IMR-90 (cell line): ENCODE results near the gene MCTP2. TPM values are rescaled to one million over a fixed set of nuclear protein-coding genes. Genes with fewer than 3 reads are reported as not detected.
A peak's percentile ranks its signal among the peaks of the same experiment; 100 is the strongest.

ENCODE experiments used
- ATAC-seq: fragments of 200-7000 bp; cut with Tn5 transposase; 2 replicates; pipeline ENCODE4 v1.9.1; 2020; ENCODE audit warnings: low read depth, mild to moderate bottlenecking, moderate library complexity
- BruUV-seq: library from RNA; stranded (reverse); fragments of 400-500 nt; replicated peaks from 2 replicates; lab custom pipeline; 2021; lab: Mats Ljungman, UMichigan
- CTCF ChIA-PET: fragments of 300-600 bp; formaldehyde crosslinking; extraction: SDS; loops from one replicate; lab custom pipeline; 2021; ENCODE audit warnings: antibody characterized with exemption; lab: Yijun Ruan, JAX
- POLR2A ChIA-PET: fragments of 300-600 bp; sonication (Branson Sonifier 250); formaldehyde crosslinking; loops from one replicate; lab custom pipeline; 2022; ENCODE audit warnings: antibody characterized with exemption; ENCODE audit not compliant: unreplicated experiment; lab: Charles Lee
- DNase-seq: peaks from one replicate; pipeline ENCODE4 v3.0.0; 2013
- H2AFZ ChIP-seq: replicated peaks from 2 replicates; pipeline ENCODE3; 2013; ENCODE audit warnings: low read length, mild to moderate bottlenecking; ENCODE audit not compliant: poor library complexity
- H2AK5ac ChIP-seq: 2 replicates; pipeline ENCODE4 v1.6.1; 2013; ENCODE audit warnings: low read depth, low read length, inconsistent platforms
- H2AK9ac ChIP-seq: replicated peaks from 2 replicates; pipeline ENCODE3; 2013; ENCODE audit warnings: mild to moderate bottlenecking, low read depth, low read length, moderate library complexity; ENCODE audit not compliant: poor library complexity
- H2BK120ac ChIP-seq: 2 replicates; pipeline ENCODE4 v1.6.1; 2013; ENCODE audit warnings: low read depth, low read length, inconsistent platforms
- H2BK15ac ChIP-seq: 3 replicates; pipeline ENCODE4 v1.6.1; 2013; ENCODE audit warnings: low read depth, low read length, inconsistent platforms
- H2BK20ac ChIP-seq: 2 replicates; pipeline ENCODE4 v1.6.1; 2013; ENCODE audit warnings: low read depth, mild to moderate bottlenecking, inconsistent platforms, low read length, moderate library complexity
- H2BK5ac ChIP-seq: 2 replicates; pipeline ENCODE4 v1.6.1; 2013; ENCODE audit warnings: mild to moderate bottlenecking, low read depth, low read length, inconsistent platforms; ENCODE audit not compliant: poor library complexity, severe bottlenecking
- H3K14ac ChIP-seq: replicated peaks from 2 replicates; pipeline ENCODE4 v1.6.1; 2013; ENCODE audit warnings: low read depth, low read length, inconsistent platforms
- H3K18ac ChIP-seq: 2 replicates; pipeline ENCODE4 v1.6.1; 2013; ENCODE audit warnings: low read depth, low read length, control low read depth
- H3K23ac ChIP-seq: 2 replicates; pipeline ENCODE4 v1.6.1; 2013; ENCODE audit warnings: low read depth, low read length, inconsistent platforms
- H3K27ac ChIP-seq: 2 replicates; pipeline ENCODE4 v1.5.1; 2013; ENCODE audit warnings: mild to moderate bottlenecking, control low read depth, low read length; ENCODE audit not compliant: insufficient read depth
- H3K27me3 ChIP-seq: 2 replicates; pipeline ENCODE4 v1.6.1; 2013; ENCODE audit warnings: low read length; ENCODE audit not compliant: control insufficient read depth, insufficient read depth
- H3K36me3 ChIP-seq: 2 replicates; pipeline ENCODE4 v1.6.1; 2013; ENCODE audit warnings: low read length, mixed read lengths; ENCODE audit not compliant: control insufficient read depth, insufficient read depth
- H3K4ac ChIP-seq: 2 replicates; pipeline ENCODE4 v1.6.1; 2013; ENCODE audit warnings: low read depth, low read length, inconsistent platforms
- H3K4me1 ChIP-seq: 2 replicates; pipeline ENCODE4 v1.6.1; 2013; ENCODE audit warnings: low read length, mixed read lengths; ENCODE audit not compliant: control insufficient read depth, insufficient read depth
- H3K4me2 ChIP-seq: 2 replicates; pipeline ENCODE4 v1.6.1; 2013; ENCODE audit warnings: low read depth, mild to moderate bottlenecking, control low read depth, low read length, moderate library complexity
- H3K4me3 ChIP-seq: 2 replicates; pipeline ENCODE4 v1.5.1; 2013; ENCODE audit warnings: low read depth, mild to moderate bottlenecking, control low read depth, low read length, moderate library complexity; ENCODE audit not compliant: insufficient read depth
- H3K56ac ChIP-seq: 2 replicates; pipeline ENCODE4 v1.6.1; 2013; ENCODE audit warnings: low read length, inconsistent platforms; ENCODE audit not compliant: insufficient read depth; ENCODE audit errors: extremely low read depth
- H3K79me1 ChIP-seq, 2 experiments: 2 replicates each; pipeline ENCODE4 v1.6.1; 2013; ENCODE audit warnings: low read length in 2 of 2, inconsistent platforms in 1 of 2, low read depth in 1 of 2
- H3K9ac ChIP-seq: 2 replicates; pipeline ENCODE4 v1.6.1; 2013; ENCODE audit warnings: low read depth, low read length, control low read depth
- H3K9me1 ChIP-seq: 2 replicates; pipeline ENCODE4 v1.6.1; 2013; ENCODE audit warnings: low read length, inconsistent platforms; ENCODE audit not compliant: insufficient read depth
- H3K9me3 ChIP-seq: 2 replicates; pipeline ENCODE4 v1.6.1; 2013; ENCODE audit warnings: low read length; ENCODE audit not compliant: control insufficient read depth, insufficient read depth
- H4K20me1 ChIP-seq: 2 replicates; pipeline ENCODE4 v1.6.1; 2013; ENCODE audit warnings: low read length, inconsistent platforms; ENCODE audit not compliant: insufficient read depth
- H4K5ac ChIP-seq: 2 replicates; pipeline ENCODE4 v1.6.1; 2013; ENCODE audit warnings: mild to moderate bottlenecking, low read depth, low read length, control low read depth
- H4K8ac ChIP-seq, 2 experiments: 2 replicates each; pipeline ENCODE4 v1.6.1; 2013; ENCODE audit warnings: low read depth in 2 of 2, low read length in 2 of 2, control low read depth in 1 of 2, inconsistent platforms in 1 of 2
- H4K91ac ChIP-seq: 2 replicates; pipeline ENCODE4 v1.6.1; 2013; ENCODE audit warnings: low read depth, low read length, inconsistent platforms; ENCODE audit not compliant: insufficient read depth
- BHLHE40 ChIP-seq: fragments of 150-350 bp; IDR thresholded peaks from 2 replicates; pipeline ENCODE4 v1.6.1; 2016; ENCODE audit warnings: mild to moderate bottlenecking, low read depth, low read length
- CEBPB ChIP-seq: IDR thresholded peaks from 2 replicates; pipeline ENCODE4 v1.6.1; 2012; ENCODE audit warnings: low read depth, low read length, improper control_type of control experiment
- CHD1 ChIP-seq: IDR thresholded peaks from 2 replicates; pipeline ENCODE4 v1.6.1; 2012; ENCODE audit warnings: low read depth, low read length, improper control_type of control experiment
- ELK1 ChIP-seq: fragments of 150-350 bp; IDR thresholded peaks from 2 replicates; pipeline ENCODE4 v1.6.1; 2016; ENCODE audit warnings: low read depth, mild to moderate bottlenecking, low read length, moderate library complexity, borderline replicate concordance
- FOS ChIP-seq: fragments of 150-350 bp; IDR thresholded peaks from 2 replicates; pipeline ENCODE4 v1.6.1; 2016; ENCODE audit warnings: low read depth, low read length
- MAFK ChIP-seq: IDR thresholded peaks from 2 replicates; pipeline ENCODE4 v1.6.1; 2012; ENCODE audit warnings: low read depth, low read length, improper control_type of control experiment
- MAZ ChIP-seq: IDR thresholded peaks from 2 replicates; pipeline ENCODE4 v1.6.1; 2012; ENCODE audit warnings: low read depth, mild to moderate bottlenecking, low read length, improper control_type of control experiment, moderate library complexity, borderline replicate concordance
- MXI1 ChIP-seq: IDR thresholded peaks from 2 replicates; pipeline ENCODE4 v1.6.1; 2012; ENCODE audit warnings: low read depth, mild to moderate bottlenecking, low read length, moderate library complexity, borderline replicate concordance
- NFE2L2 ChIP-seq: fragments of 150-350 bp; IDR thresholded peaks from 2 replicates; pipeline ENCODE4 v1.6.1; 2016; ENCODE audit warnings: low read depth, mild to moderate bottlenecking, low read length
- POLR2A ChIP-seq: IDR thresholded peaks from 2 replicates; pipeline ENCODE4 v1.6.1; 2012; ENCODE audit warnings: mild to moderate bottlenecking, low read depth, low read length
- RAD21 ChIP-seq: IDR thresholded peaks from 2 replicates; pipeline ENCODE4 v1.6.1; 2012; ENCODE audit warnings: low read length, improper control_type of control experiment
- RCOR1 ChIP-seq: IDR thresholded peaks from 2 replicates; pipeline ENCODE4 v1.6.1; 2012; ENCODE audit warnings: mild to moderate bottlenecking, low read length, improper control_type of control experiment; ENCODE audit not compliant: insufficient replicate concordance
- RFX5 ChIP-seq: IDR thresholded peaks from 2 replicates; pipeline ENCODE4 v1.8.0; 2012; ENCODE audit warnings: low read depth, mild to moderate bottlenecking, low read length, moderate library complexity
- SMC3 ChIP-seq: fragments of 150-350 bp; IDR thresholded peaks from 2 replicates; pipeline ENCODE4 v1.6.1; 2016; ENCODE audit warnings: low read depth, mild to moderate bottlenecking, antibody characterized with exemption, low read length, moderate library complexity
- dilution Hi-C: fragments of 300-500 bp; cut with HindIII; formaldehyde crosslinking; loops from one replicate; pipeline ENCODE4 v1.14.3; 2018; ENCODE audit warnings: low sequenced_read_pairs; ENCODE audit not compliant: unreplicated experiment
- in situ Hi-C: fragments of 300-500 bp; cut with MboI; formaldehyde crosslinking; loops from 3 replicates; pipeline ENCODE4 v1.14.3; 2019; ENCODE audit warnings: low sequenced_read_pairs, inconsistent platforms, mixed read lengths
- intact Hi-C: fragments of 100-400 bp; cut with micrococcal nuclease; formaldehyde crosslinking; loops from 2 replicates; pipeline ENCODE4 v1.10.0; 2022
- polyA plus RNA-seq, 3 experiments: library from polyadenylated mRNA; depleted of rRNA; stranded (reverse); fragments of >200 nt; gene quantifications; 2 replicates each; pipeline ENCODE4 v1.2.3, GENCODE V29; 2012; ENCODE audit warnings: low replicate concordance in 1 of 3
- total RNA-seq: library from RNA; depleted of rRNA; stranded (reverse); fragments of >200 nt; gene quantifications from 2 replicates; pipeline ENCODE4 v1.2.3, GENCODE V29; 2012
- TF ChIP-seq, protein P1 (sequence below): fragments of 150-350 bp; IDR thresholded peaks from 2 replicates; pipeline ENCODE4 v1.6.1; 2017; ENCODE audit warnings: mild to moderate bottlenecking, antibody characterized with exemption, low read length, low read depth
- TF ChIP-seq, protein P2 (sequence below): conservative IDR thresholded peaks from 2 replicates; pipeline ENCODE4 v1.5.1; 2012; ENCODE audit warnings: mild to moderate bottlenecking, low read depth, low read length, improper control_type of control experiment

Gene MCTP2
- total and polyA plus RNA-seq, 2 of the 4 experiments (the other 2 are of a cell fraction), result 5.1 to 9.9 TPM

- in situ Hi-C loops, result no loop called here
- Histone ChIP-seq H3K56ac (no peak overlapping the region), H3K27ac (no peak overlapping the region), H2AK9ac (peak overlapping the region; percentile 65), H3K4me3 (no peak overlapping the region), H3K79me1 (peaks cover 4 to 6% of the 10 kb centered on the region in 2 experiments; a peak in 2 of 4 replicates), H3K36me3 (0 out of 2 replicates have a peak, but pooled peaks cover 1% of the 10 kb centered on the region), H4K91ac (no peak overlapping the region), H4K5ac (no peak overlapping the region), H3K27me3 (no peaks in the 10 kb centered on the region), H3K4me1 (no peaks in the 10 kb centered on the region; the same call in 1 of the 2 replicates), H2BK5ac (no peak overlapping the region), H4K8ac (no peak overlapping the region), H2BK120ac (peak overlapping the region; percentile 8; the same call in 1 of the 2 replicates), H3K9ac (no peak overlapping the region), H2AK5ac (no peak overlapping the region), H3K9me3 (0 out of 2 replicates have a peak, but pooled peaks cover 2% of the 10 kb centered on the region), H3K14ac (no peak overlapping the region), H3K4me2 (no peak overlapping the region), H3K23ac (no peak overlapping the region), H4K20me1 (no peaks in the 10 kb centered on the region), H2BK20ac (no peak overlapping the region), H3K4ac (no peak overlapping the region; the same call in 1 of the 2 replicates), H2AFZ (no peak overlapping the region), H2BK15ac (no peak overlapping the region), H3K9me1 (peaks cover 3% of the 10 kb centered on the region), H3K18ac (no peak overlapping the region)
- dilution Hi-C loops, result no loop called here
- TF ChIP-seq MAFK (no peak), MAZ (no peak), SMC3 (no peak), POLR2A (no peak), NFE2L2 (no peak), RCOR1 (no peak), FOS (no peak), RAD21 (no peak), BHLHE40 (no peak), MXI1 (no peak), CHD1 (no peak), RFX5 (no peak), ELK1 (no peak), CEBPB (no peak)
- TF ChIP-seq, protein P1, sequence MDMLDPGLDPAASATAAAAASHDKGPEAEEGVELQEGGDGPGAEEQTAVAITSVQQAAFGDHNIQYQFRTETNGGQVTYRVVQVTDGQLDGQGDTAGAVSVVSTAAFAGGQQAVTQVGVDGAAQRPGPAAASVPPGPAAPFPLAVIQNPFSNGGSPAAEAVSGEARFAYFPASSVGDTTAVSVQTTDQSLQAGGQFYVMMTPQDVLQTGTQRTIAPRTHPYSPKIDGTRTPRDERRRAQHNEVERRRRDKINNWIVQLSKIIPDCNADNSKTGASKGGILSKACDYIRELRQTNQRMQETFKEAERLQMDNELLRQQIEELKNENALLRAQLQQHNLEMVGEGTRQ, result no peak
- TF ChIP-seq, protein P2, sequence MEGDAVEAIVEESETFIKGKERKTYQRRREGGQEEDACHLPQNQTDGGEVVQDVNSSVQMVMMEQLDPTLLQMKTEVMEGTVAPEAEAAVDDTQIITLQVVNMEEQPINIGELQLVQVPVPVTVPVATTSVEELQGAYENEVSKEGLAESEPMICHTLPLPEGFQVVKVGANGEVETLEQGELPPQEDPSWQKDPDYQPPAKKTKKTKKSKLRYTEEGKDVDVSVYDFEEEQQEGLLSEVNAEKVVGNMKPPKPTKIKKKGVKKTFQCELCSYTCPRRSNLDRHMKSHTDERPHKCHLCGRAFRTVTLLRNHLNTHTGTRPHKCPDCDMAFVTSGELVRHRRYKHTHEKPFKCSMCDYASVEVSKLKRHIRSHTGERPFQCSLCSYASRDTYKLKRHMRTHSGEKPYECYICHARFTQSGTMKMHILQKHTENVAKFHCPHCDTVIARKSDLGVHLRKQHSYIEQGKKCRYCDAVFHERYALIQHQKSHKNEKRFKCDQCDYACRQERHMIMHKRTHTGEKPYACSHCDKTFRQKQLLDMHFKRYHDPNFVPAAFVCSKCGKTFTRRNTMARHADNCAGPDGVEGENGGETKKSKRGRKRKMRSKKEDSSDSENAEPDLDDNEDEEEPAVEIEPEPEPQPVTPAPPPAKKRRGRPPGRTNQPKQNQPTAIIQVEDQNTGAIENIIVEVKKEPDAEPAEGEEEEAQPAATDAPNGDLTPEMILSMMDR, result no peak
- ChIA-PET CTCF (no interaction called here), POLR2A (no interaction called here)
- no TSS peak for BruUV-seq
- DNase-seq, result no peak
- no peak for ATAC-seq
- intact Hi-C loops, result no loop called here
Measured at GRCh38 chr15:94300612-94301011, 69.3 kb downstream of the MCTP2 start.
